HepG2 (cell line): ENCODE results near the gene EGLN2. TPM values are rescaled to one million over a fixed set of nuclear protein-coding genes. Genes with fewer than 3 reads are reported as not detected.

Experiments used
- CAMTA2 ChIP-seq: sonication (generic); formaldehyde crosslinking; IDR thresholded peaks from 2 replicates; pipeline ENCODE4 v1.4.0; 2020; ENCODE audit warnings: mild to moderate bottlenecking, missing genetic modification reagents, borderline replicate concordance
- ELF1 ChIP-seq: sonication (generic); formaldehyde crosslinking; IDR thresholded peaks from 2 replicates; pipeline ENCODE4 v1.4.0; 2020; ENCODE audit warnings: missing genetic modification reagents
- FOXK1 ChIP-seq: sonication (generic); formaldehyde crosslinking; IDR thresholded peaks from 2 replicates; pipeline ENCODE4 v1.4.0; 2020; ENCODE audit warnings: low read depth, missing genetic modification reagents, borderline replicate concordance
- HNF4G ChIP-seq, 2 experiments: sonication (generic) in 1 of 2; formaldehyde crosslinking in 1 of 2; IDR thresholded peaks; 2 replicates each; pipeline versions ENCODE4 v1.4.0 to v1.6.1; 2011 to 2020; ENCODE audit warnings: borderline replicate concordance in 2 of 2, low read depth in 2 of 2, mild to moderate bottlenecking in 2 of 2, low read length in 1 of 2, missing genetic modification reagents in 1 of 2, moderate library complexity in 1 of 2
- KLF6 ChIP-seq: IDR thresholded peaks from 2 replicates; pipeline ENCODE4 v1.8.0; 2016; ENCODE audit warnings: missing biosample characterization, missing genetic modification reagents
- SOX6 ChIP-seq, 2 experiments: fragments of 450-650 bp in 1 of 2; sonication (generic) in 1 of 2; formaldehyde crosslinking in 1 of 2; IDR thresholded peaks; 2 replicates each; pipeline versions ENCODE4 v1.4.0 to v1.6.1; 2017 to 2020; ENCODE audit warnings: antibody characterized with exemption in 1 of 2, mild to moderate bottlenecking in 1 of 2, missing genetic modification reagents in 1 of 2
- TEAD2 ChIP-seq: sonication (generic); formaldehyde crosslinking; IDR thresholded peaks from 2 replicates; pipeline ENCODE4 v1.9.0; 2021; ENCODE audit warnings: missing genetic modification reagents
- ZNF44 ChIP-seq: sonication (generic); formaldehyde crosslinking; IDR thresholded peaks from 2 replicates; pipeline ENCODE4 v1.5.1; 2020; ENCODE audit warnings: mild to moderate bottlenecking, missing genetic modification reagents
- ZNF619 ChIP-seq: sonication (generic); formaldehyde crosslinking; IDR thresholded peaks from 2 replicates; pipeline ENCODE4 v1.4.0; 2020; ENCODE audit warnings: mild to moderate bottlenecking, missing genetic modification reagents
- polyA plus RNA-seq, 8 experiments: library from polyadenylated mRNA; depleted of rRNA in 3 of 8; stranded (reverse) in 7 of 8; unstranded in 1 of 8; fragments of >200 nt; fragmentation: Illumina TruSeq in 4 of 8; extraction: Trizol in 4 of 8; gene quantifications; 2 replicates each; pipeline versions ENCODE4 v1.2.1 to v1.2.3, GENCODE V29; 2011 to 2016; ENCODE audit warnings: low read depth in 4 of 8, missing spikeins in 1 of 8, mixed read lengths in 1 of 8; ENCODE audit not compliant: insufficient read depth in 1 of 8
- total RNA-seq, 5 experiments: library from RNA; depleted of rRNA; stranded (reverse); fragments of >200 nt; fragmentation: Illumina TruSeq; extraction: Trizol; gene quantifications; 2 replicates each; pipeline ENCODE4 v1.2.3, GENCODE V29; 2016; ENCODE audit warnings: low read depth in 1 of 5
- TF ChIP-seq, protein P1 (sequence below), 2 experiments: sonication (generic) in 1 of 2; formaldehyde crosslinking in 1 of 2; IDR thresholded peaks; 2 replicates each; pipeline versions ENCODE4 v1.4.0 to v1.6.1; 2018 to 2020; ENCODE audit warnings: missing genetic modification reagents in 2 of 2, borderline replicate concordance in 1 of 2, low read depth in 1 of 2, mild to moderate bottlenecking in 1 of 2, missing biosample characterization in 1 of 2
- TF ChIP-seq, protein P2 (sequence below): sonication (generic); formaldehyde crosslinking; IDR thresholded peaks from 2 replicates; pipeline ENCODE4 v1.8.0; 2022; ENCODE audit warnings: mild to moderate bottlenecking, missing genetic modification reagents
- TF ChIP-seq, protein P3 (sequence below): sonication (generic); formaldehyde crosslinking; IDR thresholded peaks from 2 replicates; pipeline ENCODE4 v1.4.0; 2020; ENCODE audit warnings: missing genetic modification reagents, borderline replicate concordance
- TF ChIP-seq, protein P4 (sequence below): sonication (generic); formaldehyde crosslinking; IDR thresholded peaks from 2 replicates; pipeline ENCODE4 v1.5.0; 2020; ENCODE audit warnings: missing genetic modification reagents
- TF ChIP-seq, protein P5 (sequence below): sonication (generic); formaldehyde crosslinking; IDR thresholded peaks from 2 replicates; pipeline ENCODE4 v1.4.0; 2020; ENCODE audit warnings: missing genetic modification reagents

Gene EGLN2
- total and polyA plus RNA-seq, 2 of the 13 experiments (the other 11 are each of a cell fraction or from before 2014, with no cell fraction given), result 16.5 to 40.8 TPM

DNA sequence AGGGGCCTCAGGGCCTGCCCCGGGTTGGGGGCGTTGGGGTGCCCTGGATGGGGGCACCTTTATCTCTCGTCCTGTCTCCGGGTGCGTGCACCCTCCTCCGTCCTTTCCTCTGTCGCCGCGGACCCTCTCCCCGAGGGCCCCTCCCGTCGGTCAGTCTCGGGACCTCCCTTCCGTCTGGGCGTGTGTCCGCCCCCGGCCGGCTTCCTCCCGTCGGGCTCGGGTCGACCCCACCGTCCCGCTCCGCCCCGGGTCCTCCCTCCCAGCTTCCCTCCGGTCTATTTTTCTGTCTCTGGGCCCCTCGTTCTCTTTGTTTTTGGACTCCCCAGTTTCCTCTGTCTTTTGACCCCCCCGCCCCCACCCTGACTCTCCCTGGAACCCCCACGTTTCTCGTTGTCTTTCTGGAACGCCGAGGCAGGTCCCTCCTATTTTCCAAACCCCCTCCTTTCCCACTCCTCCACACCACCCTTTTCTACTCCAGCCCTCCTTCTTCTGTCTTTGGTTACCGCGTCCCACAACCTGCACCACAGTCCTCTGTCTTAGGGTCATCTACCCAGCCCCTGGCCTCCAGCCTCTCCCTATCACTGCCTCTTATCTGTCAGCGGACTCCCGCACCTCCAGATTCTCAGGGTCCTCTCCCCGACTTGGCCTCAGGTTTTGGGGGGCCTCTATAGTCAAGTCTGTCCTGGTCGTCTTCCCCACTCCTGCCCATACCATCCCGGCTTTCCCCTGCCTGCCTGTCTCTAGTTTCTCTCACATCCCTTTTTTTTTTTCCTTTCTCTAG lies 757 bp downstream of the EGLN2 start (continued):
- TF ChIP-seq, protein P1, sequence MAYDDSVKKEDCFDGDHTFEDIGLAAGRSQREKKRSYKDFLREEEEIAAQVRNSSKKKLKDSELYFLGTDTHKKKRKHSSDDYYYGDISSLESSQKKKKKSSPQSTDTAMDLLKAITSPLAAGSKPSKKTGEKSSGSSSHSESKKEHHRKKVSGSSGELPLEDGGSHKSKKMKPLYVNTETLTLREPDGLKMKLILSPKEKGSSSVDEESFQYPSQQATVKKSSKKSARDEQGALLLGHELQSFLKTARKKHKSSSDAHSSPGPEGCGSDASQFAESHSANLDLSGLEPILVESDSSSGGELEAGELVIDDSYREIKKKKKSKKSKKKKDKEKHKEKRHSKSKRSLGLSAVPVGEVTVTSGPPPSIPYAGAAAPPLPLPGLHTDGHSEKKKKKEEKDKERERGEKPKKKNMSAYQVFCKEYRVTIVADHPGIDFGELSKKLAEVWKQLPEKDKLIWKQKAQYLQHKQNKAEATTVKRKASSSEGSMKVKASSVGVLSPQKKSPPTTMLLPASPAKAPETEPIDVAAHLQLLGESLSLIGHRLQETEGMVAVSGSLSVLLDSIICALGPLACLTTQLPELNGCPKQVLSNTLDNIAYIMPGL (CRISPR knock-in tag; IDR thresholded peaks at IDR 0.05; ENCODE audit: borderline replicate concordance in 1 of 2, low read depth in 1 of 2), result no peak
- TF ChIP-seq ELF1 (CRISPR knock-in tag) (no peak), TEAD2 (CRISPR knock-in tag) (no peak), HNF4G (IDR thresholded peaks at IDR 0.05; ENCODE audit: borderline replicate concordance, low read depth, low read length) (0 out of 2 replicates have a peak, but pooled peaks have one; percentile 1), HNF4G (CRISPR knock-in tag; IDR thresholded peaks at IDR 0.05; ENCODE audit: borderline replicate concordance, low read depth) (no peak), FOXK1 (no peak), CAMTA2 (no peak), ZNF44 (CRISPR knock-in tag) (no peak), SOX6 (IDR thresholded peaks at IDR 0.05) (no peak), SOX6 (CRISPR knock-in tag; IDR thresholded peaks at IDR 0.05) (no peak), ZNF619 (CRISPR knock-in tag) (no peak), KLF6 (CRISPR knock-in tag) (no peak)
- TF ChIP-seq, protein P2, sequence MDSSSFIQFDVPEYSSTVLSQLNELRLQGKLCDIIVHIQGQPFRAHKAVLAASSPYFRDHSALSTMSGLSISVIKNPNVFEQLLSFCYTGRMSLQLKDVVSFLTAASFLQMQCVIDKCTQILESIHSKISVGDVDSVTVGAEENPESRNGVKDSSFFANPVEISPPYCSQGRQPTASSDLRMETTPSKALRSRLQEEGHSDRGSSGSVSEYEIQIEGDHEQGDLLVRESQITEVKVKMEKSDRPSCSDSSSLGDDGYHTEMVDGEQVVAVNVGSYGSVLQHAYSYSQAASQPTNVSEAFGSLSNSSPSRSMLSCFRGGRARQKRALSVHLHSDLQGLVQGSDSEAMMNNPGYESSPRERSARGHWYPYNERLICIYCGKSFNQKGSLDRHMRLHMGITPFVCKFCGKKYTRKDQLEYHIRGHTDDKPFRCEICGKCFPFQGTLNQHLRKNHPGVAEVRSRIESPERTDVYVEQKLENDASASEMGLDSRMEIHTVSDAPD (CRISPR knock-in tag), result no peak
- TF ChIP-seq, protein P3, sequence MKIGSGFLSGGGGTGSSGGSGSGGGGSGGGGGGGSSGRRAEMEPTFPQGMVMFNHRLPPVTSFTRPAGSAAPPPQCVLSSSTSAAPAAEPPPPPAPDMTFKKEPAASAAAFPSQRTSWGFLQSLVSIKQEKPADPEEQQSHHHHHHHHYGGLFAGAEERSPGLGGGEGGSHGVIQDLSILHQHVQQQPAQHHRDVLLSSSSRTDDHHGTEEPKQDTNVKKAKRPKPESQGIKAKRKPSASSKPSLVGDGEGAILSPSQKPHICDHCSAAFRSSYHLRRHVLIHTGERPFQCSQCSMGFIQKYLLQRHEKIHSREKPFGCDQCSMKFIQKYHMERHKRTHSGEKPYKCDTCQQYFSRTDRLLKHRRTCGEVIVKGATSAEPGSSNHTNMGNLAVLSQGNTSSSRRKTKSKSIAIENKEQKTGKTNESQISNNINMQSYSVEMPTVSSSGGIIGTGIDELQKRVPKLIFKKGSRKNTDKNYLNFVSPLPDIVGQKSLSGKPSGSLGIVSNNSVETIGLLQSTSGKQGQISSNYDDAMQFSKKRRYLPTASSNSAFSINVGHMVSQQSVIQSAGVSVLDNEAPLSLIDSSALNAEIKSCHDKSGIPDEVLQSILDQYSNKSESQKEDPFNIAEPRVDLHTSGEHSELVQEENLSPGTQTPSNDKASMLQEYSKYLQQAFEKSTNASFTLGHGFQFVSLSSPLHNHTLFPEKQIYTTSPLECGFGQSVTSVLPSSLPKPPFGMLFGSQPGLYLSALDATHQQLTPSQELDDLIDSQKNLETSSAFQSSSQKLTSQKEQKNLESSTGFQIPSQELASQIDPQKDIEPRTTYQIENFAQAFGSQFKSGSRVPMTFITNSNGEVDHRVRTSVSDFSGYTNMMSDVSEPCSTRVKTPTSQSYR, result 0 out of 2 replicates have a peak, but pooled peaks have one; percentile 45
- TF ChIP-seq, protein P4, sequence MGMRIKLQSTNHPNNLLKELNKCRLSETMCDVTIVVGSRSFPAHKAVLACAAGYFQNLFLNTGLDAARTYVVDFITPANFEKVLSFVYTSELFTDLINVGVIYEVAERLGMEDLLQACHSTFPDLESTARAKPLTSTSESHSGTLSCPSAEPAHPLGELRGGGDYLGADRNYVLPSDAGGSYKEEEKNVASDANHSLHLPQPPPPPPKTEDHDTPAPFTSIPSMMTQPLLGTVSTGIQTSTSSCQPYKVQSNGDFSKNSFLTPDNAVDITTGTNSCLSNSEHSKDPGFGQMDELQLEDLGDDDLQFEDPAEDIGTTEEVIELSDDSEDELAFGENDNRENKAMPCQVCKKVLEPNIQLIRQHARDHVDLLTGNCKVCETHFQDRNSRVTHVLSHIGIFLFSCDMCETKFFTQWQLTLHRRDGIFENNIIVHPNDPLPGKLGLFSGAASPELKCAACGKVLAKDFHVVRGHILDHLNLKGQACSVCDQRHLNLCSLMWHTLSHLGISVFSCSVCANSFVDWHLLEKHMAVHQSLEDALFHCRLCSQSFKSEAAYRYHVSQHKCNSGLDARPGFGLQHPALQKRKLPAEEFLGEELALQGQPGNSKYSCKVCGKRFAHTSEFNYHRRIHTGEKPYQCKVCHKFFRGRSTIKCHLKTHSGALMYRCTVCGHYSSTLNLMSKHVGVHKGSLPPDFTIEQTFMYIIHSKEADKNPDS, result no peak
- TF ChIP-seq, protein P5, sequence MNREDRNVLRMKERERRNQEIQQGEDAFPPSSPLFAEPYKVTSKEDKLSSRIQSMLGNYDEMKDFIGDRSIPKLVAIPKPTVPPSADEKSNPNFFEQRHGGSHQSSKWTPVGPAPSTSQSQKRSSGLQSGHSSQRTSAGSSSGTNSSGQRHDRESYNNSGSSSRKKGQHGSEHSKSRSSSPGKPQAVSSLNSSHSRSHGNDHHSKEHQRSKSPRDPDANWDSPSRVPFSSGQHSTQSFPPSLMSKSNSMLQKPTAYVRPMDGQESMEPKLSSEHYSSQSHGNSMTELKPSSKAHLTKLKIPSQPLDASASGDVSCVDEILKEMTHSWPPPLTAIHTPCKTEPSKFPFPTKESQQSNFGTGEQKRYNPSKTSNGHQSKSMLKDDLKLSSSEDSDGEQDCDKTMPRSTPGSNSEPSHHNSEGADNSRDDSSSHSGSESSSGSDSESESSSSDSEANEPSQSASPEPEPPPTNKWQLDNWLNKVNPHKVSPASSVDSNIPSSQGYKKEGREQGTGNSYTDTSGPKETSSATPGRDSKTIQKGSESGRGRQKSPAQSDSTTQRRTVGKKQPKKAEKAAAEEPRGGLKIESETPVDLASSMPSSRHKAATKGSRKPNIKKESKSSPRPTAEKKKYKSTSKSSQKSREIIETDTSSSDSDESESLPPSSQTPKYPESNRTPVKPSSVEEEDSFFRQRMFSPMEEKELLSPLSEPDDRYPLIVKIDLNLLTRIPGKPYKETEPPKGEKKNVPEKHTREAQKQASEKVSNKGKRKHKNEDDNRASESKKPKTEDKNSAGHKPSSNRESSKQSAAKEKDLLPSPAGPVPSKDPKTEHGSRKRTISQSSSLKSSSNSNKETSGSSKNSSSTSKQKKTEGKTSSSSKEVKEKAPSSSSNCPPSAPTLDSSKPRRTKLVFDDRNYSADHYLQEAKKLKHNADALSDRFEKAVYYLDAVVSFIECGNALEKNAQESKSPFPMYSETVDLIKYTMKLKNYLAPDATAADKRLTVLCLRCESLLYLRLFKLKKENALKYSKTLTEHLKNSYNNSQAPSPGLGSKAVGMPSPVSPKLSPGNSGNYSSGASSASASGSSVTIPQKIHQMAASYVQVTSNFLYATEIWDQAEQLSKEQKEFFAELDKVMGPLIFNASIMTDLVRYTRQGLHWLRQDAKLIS (CRISPR knock-in tag), result no peak
